KBM-7 (cell line): ENCODE results near the gene CCBE1.
"Not testable (repeated sequence)": the region's sequence is repeated elsewhere in the genome, so short reads cannot be mapped to it uniquely, and the experiment has no call there.

ENCODE experiments used
- DNase-seq: peaks from one replicate; pipeline ENCODE4 v3.0.0-alpha.2; 2015
- in situ Hi-C: fragments of 300-500 bp; cut with MboI; formaldehyde crosslinking; loops from 2 replicates; pipeline ENCODE4 v1.14.3; 2020; ENCODE audit warnings: low sequenced_read_pairs, low pct_unique_long_range_greater_than_20kb, mixed read lengths

The CCBE1 gene

DNA sequence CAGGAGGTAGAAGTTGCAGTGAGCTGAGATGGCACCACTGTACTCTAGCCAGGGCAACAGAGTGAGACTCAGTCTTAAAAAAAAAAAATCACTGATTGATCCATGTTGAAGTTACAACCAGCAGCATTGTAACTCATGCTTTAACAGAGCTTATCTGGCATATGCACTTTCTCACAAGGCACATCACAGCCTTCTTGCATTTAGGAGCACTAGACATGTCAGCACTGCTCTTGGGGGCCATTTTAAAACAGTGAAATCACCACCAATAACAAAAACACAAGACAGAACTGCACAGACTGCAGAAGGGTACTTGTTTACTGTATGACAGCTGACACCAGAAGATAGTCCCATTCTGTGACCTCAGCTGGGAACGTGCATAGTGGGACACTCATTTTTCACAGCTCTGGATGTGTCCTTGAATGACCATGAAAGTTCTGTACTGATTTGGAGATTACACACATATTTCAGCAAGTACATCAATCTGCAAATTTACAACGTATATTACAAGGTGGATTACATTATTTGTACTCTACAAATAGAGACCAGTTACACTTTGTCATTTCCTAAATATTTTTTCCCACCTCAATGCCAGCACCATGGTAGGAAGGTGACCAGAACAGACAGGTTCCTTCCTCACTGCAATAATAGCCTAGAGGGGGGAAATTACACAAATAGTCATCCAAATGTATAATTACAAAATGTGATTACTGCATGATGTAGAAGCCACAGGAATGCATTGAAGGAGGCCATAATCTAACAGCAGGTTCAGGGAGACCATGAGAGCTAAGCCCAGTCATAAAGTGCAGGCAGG lies 35.1 kb downstream of the CCBE1 start:
- in situ Hi-C loops: no loop called here
- DNase-seq: no peak

DNA sequence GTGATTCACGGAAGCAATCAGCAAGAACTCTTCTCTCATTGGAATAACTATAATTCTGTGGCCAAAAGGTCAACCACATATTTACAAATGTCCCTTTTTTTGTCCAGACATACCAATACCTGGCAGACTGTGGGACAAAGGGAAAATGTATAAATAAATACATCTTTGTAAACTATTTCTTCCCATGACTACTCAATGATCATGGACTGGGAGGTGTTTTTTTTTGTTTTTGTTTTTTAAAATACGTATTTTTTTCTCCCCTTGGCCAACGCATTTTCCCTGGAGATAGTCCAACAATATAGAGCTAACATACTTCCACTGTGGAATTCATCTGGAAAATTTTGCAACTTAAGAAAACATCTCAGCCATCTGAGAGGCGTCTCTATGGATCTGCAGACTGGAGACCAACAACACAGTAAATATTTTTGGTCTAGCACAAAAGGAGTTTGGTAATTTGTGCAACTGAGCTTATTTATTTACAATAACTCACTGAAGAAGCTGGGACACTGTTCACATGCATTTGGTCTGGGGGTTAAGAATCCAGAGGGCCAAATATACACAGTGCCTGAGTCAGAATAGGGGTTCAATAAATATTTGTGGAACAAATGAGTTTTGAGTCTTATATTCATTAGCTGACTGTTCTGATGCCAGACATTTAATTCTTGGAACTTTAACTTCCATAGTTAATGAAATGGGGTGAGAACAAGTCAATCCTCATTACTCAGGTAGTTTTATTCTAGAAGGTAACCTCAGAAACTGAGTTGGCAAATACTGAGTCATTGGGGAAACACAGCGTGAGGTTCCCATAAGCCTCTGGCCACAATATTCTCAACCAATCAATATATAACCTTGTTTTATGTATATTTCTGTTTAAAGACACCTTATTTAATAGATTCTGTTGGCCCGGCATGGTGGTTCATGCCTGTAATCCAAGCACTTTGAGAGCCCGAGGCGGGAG lies 36.2 kb downstream of the CCBE1 start:
- DNase-seq: no peak
- in situ Hi-C loops: no loop called here

- no peak for DNase-seq
- in situ Hi-C loops: no loop called here
Measured at GRCh38 chr18:59660366-59660765, 36.9 kb downstream of the CCBE1 start.

DNA sequence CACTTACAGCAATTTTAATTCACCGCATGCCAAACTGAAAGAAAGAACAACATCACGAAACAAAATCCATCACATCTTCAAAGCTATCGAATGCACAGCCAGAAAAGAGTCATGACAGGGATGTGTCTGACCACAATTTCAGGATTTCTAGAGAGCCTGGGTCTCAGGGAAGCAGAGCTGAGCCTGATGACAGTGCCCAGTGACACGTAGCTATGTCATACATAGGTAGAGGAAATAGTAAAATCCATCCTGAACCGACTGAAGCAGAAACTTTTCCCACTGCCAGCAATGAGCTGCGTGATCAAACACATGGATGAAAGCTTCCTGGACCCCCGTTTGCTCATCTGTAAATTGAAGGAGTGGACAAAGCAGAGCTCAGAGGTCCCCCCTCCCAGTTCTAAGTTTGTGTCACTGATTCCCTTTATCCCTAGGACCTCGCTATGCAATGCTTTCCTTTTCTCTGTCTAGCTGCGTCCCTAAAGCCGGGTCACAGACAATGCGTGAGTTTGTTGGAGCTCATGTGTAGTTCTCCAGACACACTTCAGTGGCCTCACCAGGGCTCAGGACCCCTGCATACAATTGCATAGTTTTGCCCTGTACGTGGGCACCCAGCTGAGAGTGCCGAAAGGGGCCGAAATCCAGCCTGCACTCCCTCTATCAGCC lies 37.6 kb downstream of the CCBE1 start:
- no peak for DNase-seq

DNA sequence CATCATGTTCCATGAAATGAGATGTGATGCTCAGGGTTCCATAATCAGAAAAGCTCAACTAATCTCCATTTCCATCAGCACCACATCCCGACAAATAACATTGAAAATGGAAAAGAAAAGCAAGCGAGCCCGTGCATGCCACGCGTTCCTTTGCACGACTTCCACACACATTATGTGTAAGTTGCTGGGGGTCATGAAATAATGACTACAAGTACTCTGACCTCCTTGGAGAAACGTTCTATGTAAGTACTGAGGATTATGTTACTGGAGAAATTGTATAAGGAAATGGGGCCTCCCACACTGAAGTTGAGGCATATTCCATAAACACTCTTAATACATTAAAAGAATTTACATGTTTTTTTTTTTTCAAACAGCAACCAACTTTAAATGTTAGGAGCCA lies 38.3 kb downstream of the CCBE1 start:
- no peak for DNase-seq
- in situ Hi-C loops: no loop called here

More for the DNA sequence above, 37.6 kb downstream of the CCBE1 start:
- in situ Hi-C loops: no loop called here

GRCh38 chr18:59657012-59657411 lies 40.2 kb downstream of the CCBE1 start:
- no peak for DNase-seq
- in situ Hi-C loops: no loop called here

DNA sequence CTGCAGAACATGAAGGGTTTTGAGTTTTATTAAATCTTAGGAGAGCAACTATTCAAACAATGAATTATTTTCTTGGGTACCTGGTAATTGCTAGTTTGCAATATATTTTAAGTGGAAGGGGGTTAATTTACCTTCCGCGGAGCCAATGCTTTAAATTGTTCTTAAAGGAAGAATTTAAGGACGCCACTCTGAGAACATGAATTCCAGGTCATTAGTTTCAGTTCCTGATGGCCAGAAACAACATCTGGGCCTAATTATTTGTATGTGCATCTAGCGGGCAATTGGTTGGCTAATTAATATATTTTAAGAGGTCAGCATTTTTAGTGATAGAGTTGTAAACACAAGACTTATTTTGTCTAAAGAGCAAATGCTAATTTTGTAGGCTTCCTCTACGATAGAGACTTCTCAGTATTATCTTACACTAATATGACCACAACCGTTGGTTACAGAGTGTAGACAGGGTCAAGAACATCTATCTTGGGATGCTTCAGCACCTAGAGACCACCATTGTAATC lies 40.8 kb downstream of the CCBE1 start:
- DNase-seq: no peak
- in situ Hi-C loops: no loop called here

GRCh38 chr18:59655676-59656075 lies 41.5 kb downstream of the CCBE1 start:
- in situ Hi-C loops: no loop called here
- peak; percentile 1 for DNase-seq

- in situ Hi-C loops: no loop called here
- no peak for DNase-seq
Measured at GRCh38 chr18:59651071-59651470, 46.2 kb downstream of the CCBE1 start.

DNA sequence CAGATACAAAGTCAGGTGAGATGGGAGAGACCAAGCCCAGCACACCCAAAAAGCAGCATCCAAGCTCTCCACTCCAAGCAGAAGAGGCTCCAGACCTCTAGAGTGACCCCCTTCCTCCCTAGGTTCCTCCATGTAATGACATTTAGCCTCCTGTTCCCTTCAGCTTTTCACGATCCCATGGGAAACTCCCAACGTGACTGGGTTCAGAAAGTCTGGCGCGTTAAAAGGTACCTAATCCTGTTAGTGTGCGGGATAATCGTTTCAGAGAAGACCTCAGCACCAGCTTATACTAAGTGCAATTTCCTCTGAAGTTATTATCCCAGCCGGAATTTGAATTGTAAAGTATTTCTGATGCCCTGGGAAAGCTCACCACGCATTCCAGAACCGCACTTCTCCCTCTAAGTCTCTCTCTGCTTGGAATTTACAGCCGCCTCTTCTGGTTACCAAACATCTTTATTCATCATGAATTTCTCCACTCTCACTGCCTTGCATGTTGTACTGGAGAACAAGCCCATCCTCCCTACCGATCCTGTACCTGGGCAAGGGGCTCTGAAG lies 46.9 kb downstream of the CCBE1 start:
- in situ Hi-C loops: no loop called here
- no peak for DNase-seq

DNA sequence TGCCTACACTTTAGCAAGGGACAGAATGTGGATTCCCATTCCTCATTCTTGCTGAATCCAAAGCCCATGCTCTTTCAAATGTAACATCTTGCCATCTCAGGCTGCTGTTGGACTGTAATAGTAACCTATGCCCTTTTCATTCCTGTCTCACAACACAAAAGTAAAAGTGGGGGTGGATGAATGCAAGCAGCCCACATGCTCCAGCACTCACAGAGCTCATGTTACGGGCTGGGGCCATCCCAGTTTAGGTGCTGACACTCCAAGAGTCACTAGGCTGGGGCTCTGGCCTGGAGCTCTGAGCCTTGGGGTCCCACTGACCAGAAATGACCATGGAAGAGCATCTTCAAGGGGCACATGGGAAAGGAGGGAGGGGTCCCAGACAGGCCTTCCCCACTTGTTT lies 47.6 kb downstream of the CCBE1 start:
- DNase-seq: no peak
- in situ Hi-C loops: no loop called here

DNA sequence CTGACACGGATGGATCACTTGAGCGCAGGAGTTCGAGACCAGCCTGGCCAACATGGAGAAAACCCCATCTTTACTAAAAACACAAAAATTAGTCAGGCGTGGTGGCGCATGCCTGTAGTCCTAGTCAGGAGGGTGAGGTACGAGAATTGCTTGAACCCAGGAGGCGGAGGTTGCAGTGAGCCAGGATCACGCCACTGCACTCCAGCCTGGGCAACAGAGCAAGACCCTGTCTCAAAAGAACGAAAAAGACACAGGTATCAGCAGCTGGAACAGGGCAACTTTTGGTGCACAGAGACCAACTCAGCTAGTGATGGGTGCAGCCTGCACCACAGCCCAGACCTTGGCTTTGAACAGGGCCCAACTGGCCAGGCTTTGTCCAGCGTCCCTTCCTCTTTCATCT lies 48.8 kb downstream of the CCBE1 start:
- DNase-seq, in situ Hi-C loops: not testable (repeated sequence)

DNA sequence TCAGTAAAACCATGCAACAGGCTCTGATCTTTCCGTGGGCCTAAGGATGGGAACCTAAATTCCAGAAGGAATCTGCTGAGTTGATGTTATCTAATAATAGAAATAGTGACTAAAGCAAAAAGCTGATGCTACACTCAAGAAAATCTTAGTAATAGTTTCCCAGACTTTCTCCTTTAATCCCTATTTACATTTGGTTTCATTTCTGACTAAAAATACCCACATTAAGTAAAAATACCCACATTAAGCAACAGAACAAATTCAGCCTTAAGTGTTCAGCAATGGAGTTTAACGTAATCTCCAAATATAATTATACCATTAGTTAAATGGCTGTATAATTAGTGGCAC lies 50.3 kb downstream of the CCBE1 start:
- in situ Hi-C loops: no loop called here

GRCh38 chr18:59646228-59646962 lies 50.8 kb downstream of the CCBE1 start:
- no peak for DNase-seq
- in situ Hi-C loops: no loop called here

More for the DNA sequence above, 50.3 kb downstream of the CCBE1 start:
- no peak for DNase-seq

- in situ Hi-C loops: no loop called here
- no peak for DNase-seq
Measured at GRCh38 chr18:59643740-59644139, 53.5 kb downstream of the CCBE1 start.

- in situ Hi-C loops: no loop called here
- no peak for DNase-seq
Measured at GRCh38 chr18:59640721-59641120, 56.5 kb downstream of the CCBE1 start.

DNA sequence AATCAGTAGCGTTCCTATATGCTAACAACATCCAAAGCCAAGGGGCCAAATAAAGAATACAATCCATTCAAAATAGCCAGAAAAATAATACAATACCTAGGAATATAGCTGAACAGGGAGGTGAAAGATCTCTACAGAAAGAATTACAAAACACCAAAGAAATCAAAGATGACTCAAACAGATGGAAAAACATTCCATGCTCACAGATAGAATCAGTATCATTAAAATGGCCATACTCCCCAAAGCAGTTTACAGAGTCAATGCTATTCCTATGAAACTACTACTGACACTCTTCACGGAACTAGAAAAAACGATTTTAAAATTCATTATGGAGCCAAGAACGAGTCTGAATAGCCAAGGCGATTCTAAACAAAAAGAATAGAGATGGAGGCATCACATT lies 57.4 kb downstream of the CCBE1 start:
- no peak for DNase-seq
- in situ Hi-C loops: no loop called here

- no peak for DNase-seq
- in situ Hi-C loops: no loop called here
Measured at GRCh38 chr18:59639136-59639535, 58.1 kb downstream of the CCBE1 start.
